Endothelial cell of umbilical vein (primary cell): ENCODE measurements around the gene CLPTM1L. TPM values are rescaled to one million over a fixed set of nuclear protein-coding genes. Genes with fewer than 3 reads are reported as not detected.

ENCODE experiments used
- BruUV-seq: library from RNA; stranded (reverse); fragments of 400-500 nt; replicated peaks from 2 replicates; lab custom pipeline; 2021; lab: Mats Ljungman, UMichigan
- CTCF ChIA-PET: fragments of 300-600, 350-600 bp; sonication (Branson Sonifier 250); formaldehyde crosslinking; loops from one replicate; lab custom pipeline; 2021; ENCODE audit warnings: antibody characterized with exemption, inconsistent platforms; lab: Charles Lee
- POLR2A ChIA-PET: fragments of 300-600, 350-600 bp; sonication (Branson Sonifier 250); formaldehyde crosslinking; loops from one replicate; lab custom pipeline; 2021; ENCODE audit warnings: antibody characterized with exemption, inconsistent platforms; lab: Charles Lee
- DNase-seq: peaks from one replicate; pipeline ENCODE4 v3.0.0-alpha.2; 2011; ENCODE audit warnings: low read depth, low spot score
- FAIRE-seq: peaks from 2 replicates; lab custom pipeline; 2011; peaks lifted over from hg19 to GRCh38; lab: Jason Lieb, UNC
- H2AFZ ChIP-seq: 2 replicates; pipeline ENCODE4 v1.6.0; 2012; ENCODE audit warnings: low read depth, low read length, control low read depth, inconsistent platforms
- H3K27ac ChIP-seq: 2 replicates; pipeline ENCODE4 v1.5.1; 2011; ENCODE audit warnings: low read depth, mild to moderate bottlenecking, control low read depth, low read length, moderate library complexity; ENCODE audit not compliant: insufficient read depth
- H3K27me3 ChIP-seq, 2 experiments: 2 replicates each; pipeline versions ENCODE4 v1.6.0 to v1.6.1; 2011; ENCODE audit warnings: low read length in 2 of 2, mixed read lengths in 1 of 2; ENCODE audit not compliant: control insufficient read depth in 2 of 2, insufficient read depth in 2 of 2
- H3K36me3 ChIP-seq, 2 experiments: 2 replicates in 1 of 2; 3 replicates in 1 of 2; pipeline ENCODE4 v1.5.1; 2011; ENCODE audit warnings: low read length in 2 of 2, mild to moderate bottlenecking in 1 of 2, moderate library complexity in 1 of 2; ENCODE audit not compliant: control insufficient read depth in 2 of 2, insufficient read depth in 2 of 2; ENCODE audit errors: extremely low read depth in 1 of 2
- H3K4me1 ChIP-seq: 3 replicates; pipeline ENCODE4 v1.5.1; 2011; ENCODE audit warnings: mild to moderate bottlenecking, low read length; ENCODE audit not compliant: control insufficient read depth, insufficient read depth; ENCODE audit errors: extremely low read depth
- H3K4me2 ChIP-seq: 2 replicates; pipeline ENCODE4 v1.6.1; 2011; ENCODE audit warnings: low read length, control low read depth, mixed read lengths; ENCODE audit not compliant: insufficient read depth
- H3K4me3 ChIP-seq, 3 experiments: fragments of 200-600 bp in 1 of 3; sonication (generic), shearing (Covaris generic) in 1 of 3; replicated peaks in 1 of 3; 2 replicates each; pipeline ENCODE4 v1.5.1; 2011 to 2016; ENCODE audit warnings: control low read depth in 3 of 3, low read length in 3 of 3, mild to moderate bottlenecking in 2 of 3, inconsistent platforms in 1 of 3, low read depth in 1 of 3, moderate library complexity in 1 of 3; ENCODE audit not compliant: insufficient read depth in 1 of 3
- H3K79me2 ChIP-seq: 2 replicates; pipeline ENCODE4 v1.6.0; 2012; ENCODE audit warnings: low read length, inconsistent platforms; ENCODE audit not compliant: control insufficient read depth, insufficient read depth
- H3K9ac ChIP-seq: replicated peaks from 2 replicates; pipeline ENCODE3; 2011; ENCODE audit warnings: low read length, control low read depth; ENCODE audit not compliant: insufficient read depth; ENCODE audit errors: extremely low read depth
- H3K9me1 ChIP-seq: replicated peaks from 3 replicates; pipeline ENCODE4 v1.6.0; 2011; ENCODE audit warnings: mild to moderate bottlenecking, low read length; ENCODE audit not compliant: control insufficient read depth, insufficient read depth; ENCODE audit errors: extremely low read depth
- H3K9me3 ChIP-seq: replicated peaks from 2 replicates; pipeline ENCODE4 v1.5.1; 2012; ENCODE audit warnings: low read length, inconsistent platforms; ENCODE audit not compliant: control insufficient read depth, insufficient read depth
- H4K20me1 ChIP-seq: replicated peaks from 2 replicates; pipeline ENCODE3; 2011; ENCODE audit warnings: mild to moderate bottlenecking, low read length; ENCODE audit not compliant: control insufficient read depth, insufficient read depth; ENCODE audit errors: extremely low read depth
- FOS ChIP-seq: IDR thresholded peaks from 2 replicates; pipeline ENCODE4 v1.6.1; 2011; ENCODE audit warnings: mild to moderate bottlenecking, low read length, moderate library complexity, borderline replicate concordance; ENCODE audit not compliant: insufficient read depth
- JUN ChIP-seq: IDR thresholded peaks from 2 replicates; pipeline ENCODE4 v1.6.1; 2011; ENCODE audit warnings: borderline replicate concordance, low read depth; ENCODE audit not compliant: insufficient read length, insufficient read depth
- MYC ChIP-seq: IDR thresholded peaks from one replicate; pipeline ENCODE4 v1.6.1; 2011; ENCODE audit warnings: mild to moderate bottlenecking, low read depth, low read length
- POLR2A ChIP-seq: IDR thresholded peaks from 2 replicates; pipeline ENCODE4 v1.6.1; 2012; ENCODE audit warnings: low read depth, mild to moderate bottlenecking, control low read depth, low read length
- POLR2AphosphoS5 ChIP-seq: IDR thresholded peaks from 2 replicates; pipeline ENCODE4 v1.6.1; 2012; ENCODE audit warnings: low read depth, mild to moderate bottlenecking, control low read depth, low read length, moderate library complexity; ENCODE audit not compliant: insufficient read depth
- dilution Hi-C: fragments of 300-500 bp; cut with MboI; formaldehyde crosslinking; loops from one replicate; pipeline ENCODE4 v1.15.0; 2019; ENCODE audit warnings: low sequenced_read_pairs; ENCODE audit not compliant: extremely low pct_ligation_motif_present
- intact Hi-C: fragments of 100-400 bp; cut with micrococcal nuclease; formaldehyde crosslinking; loops from one replicate; pipeline ENCODE4 v1.10.0; 2022
- polyA plus RNA-seq, 4 experiments: library from polyadenylated mRNA; depleted of rRNA in 3 of 4; stranded (reverse) in 3 of 4; unstranded in 1 of 4; fragments of >200 nt; gene quantifications; 2 replicates each; pipeline versions ENCODE4 v1.2.1 to v1.2.3, GENCODE V29; 2011 to 2012; ENCODE audit warnings: missing spikeins in 1 of 4
- total RNA-seq: library from RNA; stranded (reverse); gene quantifications from 2 replicates; pipeline ENCODE4 v1.2.3, GENCODE V29; 2021
- TF ChIP-seq, protein P1 (sequence below), 2 donors: IDR thresholded peaks; 1 replicate in 1 of 2; 2 replicates in 1 of 2; pipeline ENCODE4 v1.5.1; 2011; ENCODE audit warnings: low read length in 2 of 2, mild to moderate bottlenecking in 2 of 2, moderate library complexity in 2 of 2, control low read depth in 1 of 2, inconsistent platforms in 1 of 2, low read depth in 1 of 2; ENCODE audit not compliant: insufficient read depth in 1 of 2; ENCODE audit errors: extremely low read depth in 1 of 2

The CLPTM1L gene
- total and polyA plus RNA-seq, 2 donors (not counting 3 experiments of a cell fraction or from before 2014, with no cell fraction given): 116 to 191 TPM

DNA sequence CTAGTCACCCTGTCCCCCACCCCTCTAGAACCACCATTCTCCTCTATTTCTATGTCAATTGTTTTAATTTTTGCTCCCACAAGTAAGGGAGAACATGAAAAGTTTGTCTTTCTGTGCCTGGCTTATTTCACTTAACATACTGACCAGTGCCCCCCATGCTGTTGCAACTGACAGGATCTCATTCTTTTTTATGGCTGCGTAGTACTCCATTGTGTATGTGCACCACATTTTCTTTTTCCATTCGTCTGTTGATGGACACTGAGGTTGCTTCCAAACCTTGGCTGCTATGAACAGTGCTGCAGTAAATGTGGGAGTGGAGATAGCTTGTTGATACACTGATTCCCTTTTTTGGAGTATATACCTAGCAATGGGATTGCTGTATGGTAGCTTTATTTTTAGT is 42.6 kb downstream of the CLPTM1L start:
- no TSS peak for BruUV-seq

DNA sequence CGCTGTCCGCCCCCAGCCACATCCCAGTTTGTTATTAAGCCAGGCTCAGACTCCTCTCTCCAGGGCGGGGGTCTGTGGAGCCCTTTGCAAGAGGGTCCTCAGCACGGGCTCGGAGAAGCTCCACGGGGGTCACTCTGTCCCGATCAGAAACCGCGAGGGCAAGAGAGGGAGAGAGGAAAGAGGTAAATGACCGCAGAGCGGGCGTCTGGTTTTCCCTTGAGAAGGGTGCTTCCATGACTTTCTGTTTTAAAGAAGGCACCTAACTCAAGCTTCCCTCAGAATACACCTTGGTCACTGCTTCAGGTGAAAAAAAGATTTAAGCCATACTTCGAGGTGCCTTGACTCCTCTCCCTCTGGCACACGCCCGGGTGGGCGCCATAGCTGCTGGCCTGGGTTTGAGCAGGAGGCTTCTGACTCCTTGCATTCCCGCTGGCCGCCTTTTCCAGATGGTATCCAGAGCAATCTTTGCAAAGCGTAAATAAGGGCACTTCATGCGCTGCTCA is 44.3 kb downstream of the CLPTM1L start:
- no TSS peak for BruUV-seq
- POLR2A ChIA-PET: no interaction called here
- DNase-seq: no peak

More for the DNA sequence above, 42.6 kb downstream of the CLPTM1L start:
- no peak overlapping the region for H3K4me3 ChIP-seq
- no peak for DNase-seq
- no peak overlapping the region for H3K9ac ChIP-seq
- no peak for FAIRE-seq
- ChIA-PET CTCF (no interaction called here), POLR2A (no interaction called here)
- H2AFZ ChIP-seq: no peak overlapping the region
- H3K27ac ChIP-seq: no peak overlapping the region
- H3K9me1 ChIP-seq: no peaks in the 10 kb centered on the region
- H3K36me3 ChIP-seq: no peaks in the 10 kb centered on the region
- no peaks in the 10 kb centered on the region for H3K4me1 ChIP-seq
- no peaks in the 10 kb centered on the region for H4K20me1 ChIP-seq
- dilution Hi-C loops (no loop called here), intact Hi-C loops (no loop called here)
- TF ChIP-seq, protein P1, sequence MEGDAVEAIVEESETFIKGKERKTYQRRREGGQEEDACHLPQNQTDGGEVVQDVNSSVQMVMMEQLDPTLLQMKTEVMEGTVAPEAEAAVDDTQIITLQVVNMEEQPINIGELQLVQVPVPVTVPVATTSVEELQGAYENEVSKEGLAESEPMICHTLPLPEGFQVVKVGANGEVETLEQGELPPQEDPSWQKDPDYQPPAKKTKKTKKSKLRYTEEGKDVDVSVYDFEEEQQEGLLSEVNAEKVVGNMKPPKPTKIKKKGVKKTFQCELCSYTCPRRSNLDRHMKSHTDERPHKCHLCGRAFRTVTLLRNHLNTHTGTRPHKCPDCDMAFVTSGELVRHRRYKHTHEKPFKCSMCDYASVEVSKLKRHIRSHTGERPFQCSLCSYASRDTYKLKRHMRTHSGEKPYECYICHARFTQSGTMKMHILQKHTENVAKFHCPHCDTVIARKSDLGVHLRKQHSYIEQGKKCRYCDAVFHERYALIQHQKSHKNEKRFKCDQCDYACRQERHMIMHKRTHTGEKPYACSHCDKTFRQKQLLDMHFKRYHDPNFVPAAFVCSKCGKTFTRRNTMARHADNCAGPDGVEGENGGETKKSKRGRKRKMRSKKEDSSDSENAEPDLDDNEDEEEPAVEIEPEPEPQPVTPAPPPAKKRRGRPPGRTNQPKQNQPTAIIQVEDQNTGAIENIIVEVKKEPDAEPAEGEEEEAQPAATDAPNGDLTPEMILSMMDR (IDR thresholded peaks at IDR 0.05; ENCODE audit: extremely low read depth in 1 of 2, insufficient read depth in 1 of 2, low read depth in 1 of 2, low read length in 2 of 2): no peak
- TF ChIP-seq POLR2AphosphoS5 (no peak), FOS (no peak), POLR2A (no peak), MYC (no peak)
- no peaks in the 10 kb centered on the region for H3K79me2 ChIP-seq
- H3K4me2 ChIP-seq: no peak overlapping the region
- H3K27me3 ChIP-seq: peaks cover 0 to 9% of the 10 kb centered on the region in 2 experiments
- H3K9me3 ChIP-seq: no peaks in the 10 kb centered on the region

More for the DNA sequence above, 44.3 kb downstream of the CLPTM1L start:
- Histone ChIP-seq H3K27ac (no peak overlapping the region), H3K9me1 (no peaks in the 10 kb centered on the region), H3K36me3 (no peaks in the 10 kb centered on the region), H3K4me3 (no peak overlapping the region), H3K9ac (no peak overlapping the region), H2AFZ (no peak overlapping the region), H3K27me3 (peaks cover 0 to 17% of the 10 kb centered on the region in 2 experiments), H3K79me2 (no peaks in the 10 kb centered on the region), H3K4me2 (no peak overlapping the region), H3K4me1 (no peaks in the 10 kb centered on the region), H4K20me1 (no peaks in the 10 kb centered on the region), H3K9me3 (no peaks in the 10 kb centered on the region)
- dilution Hi-C loops (no loop called here), intact Hi-C loops (no loop called here)
- FAIRE-seq: no peak
- CTCF ChIA-PET: no interaction called here
- no peak for TF ChIP-seq JUN
- TF ChIP-seq FOS: no peak
